Stimulated activated memory B cell treated with anti-CD40 and anti-IgM and Interleukin-4, amounts not matched to agents 10 μg/mL and 1 μg/mL and 100 μg/mL, for 72 hours (primary cell): Measurements from ENCODE around the gene USP37.

ENCODE experiments used
- ATAC-seq: fragments of 150-1000 bp; cut with Tn5 transposase; 2 replicates; pipeline ENCODE4 v1.10.0; 2021
- H3K27ac Mint-ChIP-seq: one replicate; pipeline ENCODE4 v1.8.0; 2022; ENCODE audit warnings: mild to moderate bottlenecking, mixed read lengths
- H3K27me3 Mint-ChIP-seq: one replicate; pipeline ENCODE4 v1.8.0; 2022; ENCODE audit warnings: mixed read lengths
- H3K36me3 Mint-ChIP-seq: one replicate; pipeline ENCODE4 v1.8.0; 2022; ENCODE audit warnings: mixed read lengths
- H3K4me1 Mint-ChIP-seq: one replicate; pipeline ENCODE4 v1.8.0; 2022; ENCODE audit warnings: mixed read lengths
- H3K4me3 Mint-ChIP-seq: one replicate; pipeline ENCODE4 v1.8.0; 2022; ENCODE audit warnings: mild to moderate bottlenecking, moderate library complexity, mixed read lengths
- H3K9me3 Mint-ChIP-seq: one replicate; pipeline ENCODE4 v1.8.0; 2022; ENCODE audit warnings: mixed read lengths

USP37 gene

GRCh38 chr2:218435003-218435982, 132.9 kb downstream of the USP37 start:
- peaks cover 19% of the 10 kb centered on the region for H3K4me1 Mint-ChIP-seq

GRCh38 chr2:218434456-218434855, 133.7 kb downstream of the USP37 start:
- H3K4me3 Mint-ChIP-seq, result no peak overlapping the region
- no peak for ATAC-seq

More at GRCh38 chr2:218435003-218435982, 132.9 kb downstream of the USP37 start:
- no peak for ATAC-seq
- no peaks in the 10 kb centered on the region for H3K9me3 Mint-ChIP-seq
- H3K27me3 Mint-ChIP-seq, result peaks cover 7% of the 10 kb centered on the region
- H3K27ac Mint-ChIP-seq, result no peak overlapping the region
- no peak overlapping the region for H3K4me3 Mint-ChIP-seq
- no peaks in the 10 kb centered on the region for H3K36me3 Mint-ChIP-seq

GRCh38 chr2:218432676-218433365, 135.3 kb downstream of the USP37 start:
- Mint-ChIP-seq H3K4me1 (peaks cover under 1% of the 10 kb centered on the region), H3K9me3 (no peaks in the 10 kb centered on the region), H3K4me3 (no peak overlapping the region), H3K27ac (no peak overlapping the region), H3K27me3 (peaks cover 25% of the 10 kb centered on the region), H3K36me3 (no peaks in the 10 kb centered on the region)
- ATAC-seq, result no peak

More at GRCh38 chr2:218434456-218434855, 133.7 kb downstream of the USP37 start:
- Mint-ChIP-seq H3K27ac (no peak overlapping the region), H3K4me1 (peaks cover 14% of the 10 kb centered on the region), H3K27me3 (peaks cover 15% of the 10 kb centered on the region), H3K36me3 (no peaks in the 10 kb centered on the region), H3K9me3 (no peaks in the 10 kb centered on the region)

- H3K9me3 Mint-ChIP-seq, result no peaks in the 10 kb centered on the region
- H3K4me1 Mint-ChIP-seq, result no peaks in the 10 kb centered on the region
- H3K36me3 Mint-ChIP-seq, result no peaks in the 10 kb centered on the region
- ATAC-seq, result no peak
- no peak overlapping the region for H3K4me3 Mint-ChIP-seq
- peaks cover 30% of the 10 kb centered on the region for H3K27me3 Mint-ChIP-seq
- no peak overlapping the region for H3K27ac Mint-ChIP-seq
Observed at GRCh38 chr2:218431878-218432277, 136.3 kb downstream of the USP37 start.

GRCh38 chr2:218430721-218431120, 137.4 kb downstream of the USP37 start:
- H3K27ac Mint-ChIP-seq, result no peak overlapping the region
- H3K4me3 Mint-ChIP-seq, result no peak overlapping the region
- no peaks in the 10 kb centered on the region for H3K4me1 Mint-ChIP-seq
- H3K36me3 Mint-ChIP-seq, result no peaks in the 10 kb centered on the region
- ATAC-seq, result no peak
- no peaks in the 10 kb centered on the region for H3K9me3 Mint-ChIP-seq
- H3K27me3 Mint-ChIP-seq, result peaks cover 30% of the 10 kb centered on the region

- H3K4me1 Mint-ChIP-seq, result no peaks in the 10 kb centered on the region
- no peaks in the 10 kb centered on the region for H3K9me3 Mint-ChIP-seq
- no peak overlapping the region for H3K4me3 Mint-ChIP-seq
- ATAC-seq, result no peak
- no peak overlapping the region for H3K27ac Mint-ChIP-seq
- H3K27me3 Mint-ChIP-seq, result peaks cover 30% of the 10 kb centered on the region
- H3K36me3 Mint-ChIP-seq, result no peaks in the 10 kb centered on the region
Observed at GRCh38 chr2:218429911-218430692, 138.0 kb downstream of the USP37 start.

GRCh38 chr2:218428846-218429558, 139.1 kb downstream of the USP37 start:
- no peak overlapping the region for H3K27ac Mint-ChIP-seq
- ATAC-seq, result no peak

GRCh38 chr2:218427741-218428140, 140.4 kb downstream of the USP37 start:
- no peak overlapping the region for H3K27ac Mint-ChIP-seq
- H3K36me3 Mint-ChIP-seq, result no peaks in the 10 kb centered on the region
- no peak for ATAC-seq
- H3K27me3 Mint-ChIP-seq, result peaks cover 30% of the 10 kb centered on the region
- H3K4me1 Mint-ChIP-seq, result no peaks in the 10 kb centered on the region
- H3K4me3 Mint-ChIP-seq, result no peak overlapping the region
- H3K9me3 Mint-ChIP-seq, result no peaks in the 10 kb centered on the region

More at GRCh38 chr2:218428846-218429558, 139.1 kb downstream of the USP37 start:
- H3K36me3 Mint-ChIP-seq, result no peaks in the 10 kb centered on the region
- no peak overlapping the region for H3K4me3 Mint-ChIP-seq
- peaks cover 30% of the 10 kb centered on the region for H3K27me3 Mint-ChIP-seq
- no peaks in the 10 kb centered on the region for H3K4me1 Mint-ChIP-seq
- H3K9me3 Mint-ChIP-seq, result no peaks in the 10 kb centered on the region

- Mint-ChIP-seq H3K4me1 (no peaks in the 10 kb centered on the region), H3K27ac (no peak overlapping the region), H3K4me3 (no peak overlapping the region), H3K9me3 (no peaks in the 10 kb centered on the region), H3K36me3 (no peaks in the 10 kb centered on the region), H3K27me3 (peaks cover 36% of the 10 kb centered on the region)
- no peak for ATAC-seq
Observed at GRCh38 chr2:218425531-218425930, 142.6 kb downstream of the USP37 start.

- peaks cover 18% of the 10 kb centered on the region for H3K27me3 Mint-ChIP-seq
- no peaks in the 10 kb centered on the region for H3K4me1 Mint-ChIP-seq
- no peaks in the 10 kb centered on the region for H3K36me3 Mint-ChIP-seq
- no peaks in the 10 kb centered on the region for H3K9me3 Mint-ChIP-seq
- H3K4me3 Mint-ChIP-seq, result no peak overlapping the region
- ATAC-seq, result no peak
- no peak overlapping the region for H3K27ac Mint-ChIP-seq
Observed at GRCh38 chr2:218423584-218423983, 144.6 kb downstream of the USP37 start.

- Mint-ChIP-seq H3K27me3 (peaks cover 14% of the 10 kb centered on the region), H3K9me3 (no peaks in the 10 kb centered on the region), H3K27ac (no peak overlapping the region), H3K4me3 (no peak overlapping the region), H3K36me3 (no peaks in the 10 kb centered on the region), H3K4me1 (no peaks in the 10 kb centered on the region)
- no peak for ATAC-seq
Observed at GRCh38 chr2:218422403-218423086, 145.6 kb downstream of the USP37 start.

GRCh38 chr2:218421027-218421426, 147.1 kb downstream of the USP37 start:
- H3K27ac Mint-ChIP-seq, result no peak overlapping the region
- H3K4me1 Mint-ChIP-seq, result no peaks in the 10 kb centered on the region
- no peaks in the 10 kb centered on the region for H3K36me3 Mint-ChIP-seq
- ATAC-seq, result no peak
- H3K9me3 Mint-ChIP-seq, result no peaks in the 10 kb centered on the region
- no peak overlapping the region for H3K4me3 Mint-ChIP-seq
- peaks cover 12% of the 10 kb centered on the region for H3K27me3 Mint-ChIP-seq

- Mint-ChIP-seq H3K27ac (no peak overlapping the region), H3K36me3 (no peaks in the 10 kb centered on the region), H3K27me3 (peaks cover 12% of the 10 kb centered on the region), H3K4me1 (no peaks in the 10 kb centered on the region), H3K4me3 (no peak overlapping the region), H3K9me3 (no peaks in the 10 kb centered on the region)
- ATAC-seq, result no peak
Observed at GRCh38 chr2:218419630-218420216, 148.4 kb downstream of the USP37 start.
